GM18505 (cell line): ENCODE measurements around the gene SDS.

Experiments used
- ATAC-seq: cut with Tn5 transposase; IDR thresholded peaks from one replicate; pipeline ENCODE4 v1.9.1; 2021; ENCODE audit not compliant: unreplicated experiment
- POLR2A ChIP-seq: IDR thresholded peaks from 4 replicates; pipeline ENCODE4 v1.6.1; 2011; ENCODE audit warnings: borderline replicate concordance; ENCODE audit not compliant: insufficient read depth, insufficient read length; ENCODE audit errors: extremely low read depth

The SDS gene

GRCh38 chr12:113418213-113418879, 14.7 kb upstream of the SDS start:
- no peak for ATAC-seq
- TF ChIP-seq POLR2A = no peak

DNA sequence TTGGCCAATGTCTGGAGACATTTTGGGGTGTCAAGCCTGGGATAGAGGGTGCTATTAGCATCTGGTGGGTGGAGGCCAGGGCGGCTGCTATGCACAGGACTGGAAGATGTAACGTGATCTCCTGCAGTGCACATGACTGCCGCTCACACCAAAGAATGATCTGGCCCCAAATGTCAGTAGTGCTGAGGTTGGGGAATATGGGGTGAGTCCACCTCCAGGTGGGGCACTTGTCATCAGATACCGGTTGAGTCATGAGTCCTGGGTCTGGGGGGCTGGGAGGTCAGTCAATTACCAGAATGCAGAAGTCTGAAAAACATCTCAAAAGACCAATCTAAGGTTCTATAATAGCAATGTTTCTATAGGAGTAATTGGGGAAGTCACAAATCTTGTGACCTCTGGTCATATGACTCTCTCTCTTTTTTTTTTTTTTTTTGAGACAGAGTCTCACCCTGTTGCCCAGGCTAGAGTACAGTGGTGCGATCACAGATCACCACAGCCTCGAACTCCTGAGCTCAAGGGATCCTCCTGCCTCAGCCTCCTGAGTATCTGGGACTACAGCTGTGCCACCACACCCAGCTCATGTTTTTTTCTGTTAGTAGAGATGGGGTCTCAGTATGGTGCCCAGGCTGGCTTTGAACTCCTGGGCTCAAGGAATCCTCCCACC, 12.5 kb upstream of the SDS start:
- ATAC-seq = no peak
- TF ChIP-seq POLR2A = no peak

- no peak for ATAC-seq
- no peak for TF ChIP-seq POLR2A
Observed at GRCh38 chr12:113414519-113415038, 10.9 kb upstream of the SDS start.

DNA sequence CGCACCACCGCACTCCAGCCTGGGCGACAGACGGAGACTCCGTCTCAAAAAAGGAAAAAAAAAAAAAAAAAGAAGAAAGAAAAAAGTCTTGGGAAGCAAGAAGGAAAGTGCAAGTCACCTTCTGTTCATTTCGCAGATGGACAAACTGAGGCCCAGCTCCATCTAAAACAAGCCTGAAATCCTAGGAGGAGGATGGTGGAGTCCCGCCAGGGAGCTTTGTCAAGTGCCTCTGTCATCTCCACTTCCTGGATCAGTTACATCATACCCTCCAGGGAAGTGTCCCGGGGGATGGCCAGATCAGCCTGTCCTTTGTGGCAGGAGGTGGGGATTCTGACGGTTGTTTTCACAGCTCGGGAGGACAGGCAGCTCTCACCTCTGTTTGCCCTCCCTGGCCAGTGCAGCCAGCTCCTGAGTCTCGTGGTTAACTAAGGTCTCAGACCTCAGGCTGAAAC, 9.8 kb upstream of the SDS start:
- no peak for ATAC-seq
- TF ChIP-seq POLR2A = no peak

DNA sequence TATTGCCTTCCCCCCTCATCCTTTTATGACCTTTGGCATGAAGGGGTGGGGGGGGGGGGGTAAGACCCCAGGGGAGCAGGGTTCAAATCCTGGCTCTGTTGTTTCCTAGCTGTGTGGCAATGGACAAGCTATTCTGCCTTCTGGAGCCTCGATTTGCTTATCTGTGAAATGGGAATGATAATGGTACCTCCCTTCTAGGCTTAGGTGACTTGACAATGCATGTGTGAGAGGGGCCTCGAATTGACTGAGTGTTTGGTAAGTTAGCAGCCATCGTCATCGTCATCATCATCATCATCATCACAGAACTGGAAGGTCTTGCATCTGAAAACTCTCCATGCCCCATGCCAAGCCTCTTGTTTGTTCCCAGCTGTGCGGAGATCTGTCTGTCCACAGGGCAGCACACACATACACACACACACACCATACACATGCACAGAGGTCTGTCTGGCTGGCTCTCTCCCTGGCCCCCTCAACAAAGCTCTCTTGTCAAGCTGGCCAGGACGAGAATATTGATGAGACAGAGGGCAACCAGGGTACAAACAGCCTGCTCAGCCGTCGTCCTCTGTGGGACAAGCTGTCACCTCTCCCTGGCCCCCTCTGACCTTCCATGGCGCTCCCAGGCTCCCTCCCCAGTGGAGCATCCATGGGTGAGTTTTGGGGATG, 5.9 kb upstream of the SDS start:
- no peak for ATAC-seq
- TF ChIP-seq POLR2A = no peak

DNA sequence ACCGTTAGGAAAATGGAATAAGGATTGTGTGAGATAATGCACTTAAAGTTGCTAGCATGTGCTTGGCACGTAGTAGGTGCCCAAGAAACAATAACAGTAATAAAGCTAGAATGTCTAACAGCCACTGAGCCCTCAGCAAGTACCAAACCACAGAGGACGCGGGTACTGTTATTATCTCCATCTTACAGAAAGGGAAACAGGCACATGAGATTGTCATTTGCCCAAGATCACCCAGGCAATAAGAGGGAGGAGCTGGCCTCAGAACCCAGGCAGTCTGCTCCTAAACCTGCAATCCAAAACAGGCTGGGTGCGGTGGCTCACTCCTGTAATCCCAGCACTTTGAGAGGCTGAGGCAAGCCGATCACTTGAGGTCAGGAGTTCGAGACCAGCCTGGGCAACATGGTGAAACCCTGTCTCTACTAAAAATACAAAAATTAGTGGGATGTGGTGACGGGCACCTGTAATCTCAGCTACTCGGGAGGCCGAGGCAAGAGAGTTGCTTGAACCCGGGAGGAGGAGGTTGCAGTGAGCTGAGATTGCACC, 5.1 kb upstream of the SDS start:
- TF ChIP-seq POLR2A = no peak

DNA sequence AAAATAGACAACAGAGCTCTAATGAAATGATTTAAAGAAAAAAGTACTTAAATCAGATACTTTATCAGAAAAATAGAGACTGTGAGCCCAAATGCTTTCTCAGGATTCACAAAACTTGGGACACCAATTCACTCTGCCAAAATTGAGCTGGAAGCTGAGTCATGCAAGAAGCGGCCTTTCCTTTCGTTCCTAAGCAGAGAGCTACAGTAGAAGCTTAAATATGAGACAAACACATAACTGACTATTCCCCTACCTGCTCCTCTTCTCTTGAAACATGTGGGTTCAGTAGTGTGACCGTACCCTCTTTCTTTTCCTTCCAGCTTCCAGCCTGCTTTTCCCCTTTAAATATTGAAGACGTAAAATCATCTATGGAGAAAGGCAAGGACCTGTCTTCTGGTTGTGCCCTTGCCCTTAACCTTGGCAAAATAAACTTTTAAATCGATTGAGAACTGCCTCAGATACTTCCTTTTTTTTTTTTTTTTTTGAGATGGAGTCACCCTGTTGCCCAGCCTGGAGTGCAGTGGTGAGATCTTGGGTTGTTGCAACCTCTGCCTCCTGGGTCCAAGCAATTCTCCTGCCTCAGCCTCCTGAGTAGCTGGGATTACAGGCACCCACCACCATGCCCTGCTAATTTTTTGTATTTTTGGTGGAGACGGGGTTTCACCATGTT, 4.4 kb upstream of the SDS start:
- TF ChIP-seq POLR2A = no peak
- ATAC-seq = no peak

More for the DNA sequence above, 5.1 kb upstream of the SDS start:
- no peak for ATAC-seq

DNA sequence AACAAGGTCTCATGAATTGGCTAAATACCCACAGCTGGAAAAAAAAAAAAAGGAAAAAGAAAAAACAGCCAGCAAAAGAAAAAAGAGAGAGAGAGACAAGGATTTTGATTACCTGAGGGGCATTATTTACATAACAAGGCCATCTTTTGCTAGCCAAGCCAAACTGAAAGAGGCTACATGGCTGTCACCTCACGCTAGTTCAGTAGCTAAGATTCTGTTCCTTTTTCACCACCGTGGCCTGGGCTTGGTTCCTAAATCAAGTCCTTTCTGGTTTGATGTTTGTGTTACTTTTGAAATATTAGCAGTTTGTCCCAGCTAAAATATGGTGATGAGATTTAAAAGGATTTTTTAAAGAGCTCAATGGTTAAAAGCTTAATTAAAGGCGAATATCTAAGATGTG, 2.0 kb upstream of the SDS start:
- ATAC-seq = no peak
- TF ChIP-seq POLR2A = no peak

DNA sequence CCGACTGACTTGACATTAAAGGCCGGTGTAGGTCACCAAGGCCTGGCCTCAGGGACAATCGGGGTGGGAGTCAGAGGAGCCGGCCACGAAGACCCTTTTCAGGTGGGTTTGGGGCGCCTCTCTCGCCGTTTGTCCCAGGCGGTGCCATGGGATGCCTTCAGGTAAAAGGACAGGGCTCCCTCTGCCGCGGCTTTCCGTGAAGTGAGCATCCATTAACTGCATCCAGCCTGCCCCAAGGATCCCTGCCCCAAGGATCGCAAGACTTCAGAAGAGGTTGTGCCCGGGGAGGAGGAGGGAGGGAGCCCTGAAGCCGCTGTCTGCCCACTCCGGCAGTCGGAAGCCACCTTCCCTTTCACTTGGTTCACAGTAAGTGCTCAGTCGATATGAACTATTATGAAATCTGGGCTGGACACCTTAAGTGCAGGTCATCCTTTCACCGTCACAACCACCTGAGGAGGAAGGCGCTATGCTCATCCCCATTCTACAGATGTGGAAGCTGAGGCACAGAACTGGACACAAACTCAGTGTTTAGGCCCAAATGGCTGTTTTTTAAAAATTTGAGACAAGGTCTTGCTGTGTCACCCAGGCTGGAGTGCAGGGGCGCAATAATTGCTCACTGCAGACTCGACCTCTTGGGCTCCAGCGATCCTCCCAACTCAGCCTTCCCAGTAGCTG, 964 bp downstream of the SDS start:
- no peak for ATAC-seq

DNA sequence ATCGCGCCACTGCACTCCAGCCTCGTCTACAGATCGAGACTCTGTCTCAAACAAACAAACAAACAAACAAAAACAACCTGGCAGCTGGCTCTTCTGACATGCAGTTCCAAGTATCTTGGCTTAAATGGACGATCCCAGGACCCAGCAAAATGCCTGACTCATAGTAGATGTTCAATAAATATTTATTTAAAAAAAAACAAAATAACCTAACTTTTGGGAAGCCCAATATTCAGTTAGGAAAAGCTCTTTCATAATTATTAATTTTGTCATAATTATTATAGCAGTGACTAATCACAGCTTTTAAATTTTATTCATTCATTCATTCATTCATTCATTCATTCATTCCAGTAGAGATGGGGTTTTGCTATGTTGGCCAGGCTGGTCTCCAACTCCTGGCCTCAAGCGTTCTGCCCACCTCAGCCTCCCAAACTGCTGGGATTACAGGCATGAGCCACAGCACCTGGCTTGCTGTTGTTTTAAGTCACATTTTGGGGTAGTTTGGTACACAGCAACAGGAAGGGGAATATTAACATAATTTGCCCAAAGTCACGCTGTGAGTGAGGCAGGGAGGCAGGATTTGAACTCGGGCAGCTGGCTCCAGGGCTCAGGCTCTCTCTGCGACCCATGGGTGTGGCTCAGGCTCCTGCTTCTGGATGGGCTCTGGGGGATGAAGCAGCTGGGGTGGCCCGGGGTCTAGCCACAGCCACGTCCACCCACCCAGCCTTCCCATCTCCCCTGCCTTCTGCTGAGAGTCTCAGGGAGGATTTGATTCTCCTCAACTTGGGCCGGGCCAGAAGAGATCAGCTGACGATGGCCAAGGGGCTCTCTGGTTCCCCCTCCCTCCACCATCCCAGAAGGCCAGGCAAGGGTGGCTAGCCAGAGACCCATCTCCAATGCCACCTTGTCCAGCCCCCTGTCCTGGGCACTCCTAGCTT, 2.4 kb downstream of the SDS start:
- TF ChIP-seq POLR2A = no peak

More for the DNA sequence above, 964 bp downstream of the SDS start:
- TF ChIP-seq POLR2A = no peak

GRCh38 chr12:113400362-113400761, 3.3 kb downstream of the SDS start:
- no peak for ATAC-seq
- TF ChIP-seq POLR2A = no peak

More for the DNA sequence above, 2.4 kb downstream of the SDS start:
- no peak for ATAC-seq

DNA sequence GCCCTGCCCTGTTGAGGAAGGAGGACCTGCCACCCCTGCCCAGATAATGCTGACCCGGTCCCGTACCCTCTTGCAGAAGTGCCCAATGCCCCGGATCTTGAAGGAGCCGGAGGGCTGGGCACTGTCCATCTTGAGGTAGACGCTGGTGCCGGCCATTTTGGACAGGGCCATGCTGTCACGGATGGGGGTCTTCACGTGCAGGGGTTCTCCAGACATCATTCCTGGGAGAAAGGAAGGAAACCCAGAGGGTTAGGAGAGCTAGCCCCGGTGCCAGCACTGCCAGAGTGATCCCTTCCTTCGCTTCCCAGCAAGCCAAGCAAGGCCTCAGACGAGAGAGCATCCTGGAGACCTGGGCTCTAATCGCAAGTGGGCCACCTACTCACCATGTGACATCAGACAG, 4.2 kb downstream of the SDS start:
- no peak for TF ChIP-seq POLR2A
- ATAC-seq = no peak
